WTC11 (cell line): ENCODE measurements around the gene IGFBP2.

Experiments used
- CREM ChIP-seq: sonication (generic); formaldehyde crosslinking; IDR thresholded peaks from 2 replicates; pipeline ENCODE4 v1.8.1; 2022; ENCODE audit warnings: mild to moderate bottlenecking, missing genetic modification reagents, moderate library complexity
- CTCF ChIP-seq: fragments of 200-600 bp; IDR thresholded peaks from 2 replicates; pipeline ENCODE4 v1.8.0; 2022; ENCODE audit warnings: antibody characterized with exemption
- NR2C2 ChIP-seq: sonication (generic); formaldehyde crosslinking; IDR thresholded peaks from 2 replicates; pipeline ENCODE4 v1.8.0; 2022; ENCODE audit warnings: mild to moderate bottlenecking, missing genetic modification reagents
- SP1 ChIP-seq: sonication (generic); formaldehyde crosslinking; conservative IDR thresholded peaks from 2 replicates; pipeline ENCODE4 v1.8.1; 2022; ENCODE audit warnings: missing genetic modification reagents
- TF ChIP-seq, protein P1 (sequence below): sonication (generic); formaldehyde crosslinking; IDR thresholded peaks from 2 replicates; pipeline ENCODE4 v1.8.1; 2023; ENCODE audit warnings: mild to moderate bottlenecking, missing genetic modification reagents, moderate library complexity
- TF ChIP-seq, protein P2 (sequence below): sonication (generic); formaldehyde crosslinking; IDR thresholded peaks from 2 replicates; pipeline ENCODE4 v1.8.1; 2023; ENCODE audit warnings: mild to moderate bottlenecking, missing genetic modification reagents

- no peak for TF ChIP-seq CTCF
- TF ChIP-seq, protein P1, sequence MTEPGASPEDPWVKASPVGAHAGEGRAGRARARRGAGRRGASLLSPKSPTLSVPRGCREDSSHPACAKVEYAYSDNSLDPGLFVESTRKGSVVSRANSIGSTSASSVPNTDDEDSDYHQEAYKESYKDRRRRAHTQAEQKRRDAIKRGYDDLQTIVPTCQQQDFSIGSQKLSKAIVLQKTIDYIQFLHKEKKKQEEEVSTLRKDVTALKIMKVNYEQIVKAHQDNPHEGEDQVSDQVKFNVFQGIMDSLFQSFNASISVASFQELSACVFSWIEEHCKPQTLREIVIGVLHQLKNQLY (CRISPR knock-in tag) = no peak
- no peak for TF ChIP-seq SP1 (CRISPR knock-in tag)
- no peak for TF ChIP-seq NR2C2 (CRISPR knock-in tag)
- no peak for TF ChIP-seq CREM (CRISPR knock-in tag)
- TF ChIP-seq, protein P2, sequence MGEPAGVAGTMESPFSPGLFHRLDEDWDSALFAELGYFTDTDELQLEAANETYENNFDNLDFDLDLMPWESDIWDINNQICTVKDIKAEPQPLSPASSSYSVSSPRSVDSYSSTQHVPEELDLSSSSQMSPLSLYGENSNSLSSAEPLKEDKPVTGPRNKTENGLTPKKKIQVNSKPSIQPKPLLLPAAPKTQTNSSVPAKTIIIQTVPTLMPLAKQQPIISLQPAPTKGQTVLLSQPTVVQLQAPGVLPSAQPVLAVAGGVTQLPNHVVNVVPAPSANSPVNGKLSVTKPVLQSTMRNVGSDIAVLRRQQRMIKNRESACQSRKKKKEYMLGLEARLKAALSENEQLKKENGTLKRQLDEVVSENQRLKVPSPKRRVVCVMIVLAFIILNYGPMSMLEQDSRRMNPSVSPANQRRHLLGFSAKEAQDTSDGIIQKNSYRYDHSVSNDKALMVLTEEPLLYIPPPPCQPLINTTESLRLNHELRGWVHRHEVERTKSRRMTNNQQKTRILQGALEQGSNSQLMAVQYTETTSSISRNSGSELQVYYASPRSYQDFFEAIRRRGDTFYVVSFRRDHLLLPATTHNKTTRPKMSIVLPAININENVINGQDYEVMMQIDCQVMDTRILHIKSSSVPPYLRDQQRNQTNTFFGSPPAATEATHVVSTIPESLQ (CRISPR knock-in tag) = no peak
These were observed 2.0 kb downstream of the IGFBP2 start for GRCh38 chr2:216635171-216635570.
